ENCODE results near the gene BMPR1B.

GRCh38 chr4:94763500-94763899 is 5.7 kb downstream of the BMPR1B start:
- TF ChIP-seq CTCF (IDR thresholded peaks at IDR 0.05) (no peak), POLR2A (IDR thresholded peaks at IDR 0.05) (no peak)

All from prostate gland (tissue), 2 donors.